A673 (cell line): ENCODE measurements around the gene MUC20.

ENCODE experiments used
- CTCF ChIP-seq: fragments of 300-800, 200-600 bp; sonication (generic); conservative IDR thresholded peaks from 2 replicates; pipeline ENCODE4 v1.5.1; 2017; ENCODE audit warnings: low read depth, mild to moderate bottlenecking, antibody characterized with exemption, low read length, moderate library complexity, mixed read lengths
- EZH2 ChIP-seq: fragments of 200-600 bp; sonication (generic); IDR thresholded peaks from 2 replicates; pipeline ENCODE4 v1.6.1; 2017; ENCODE audit warnings: borderline replicate concordance, low read depth, mild to moderate bottlenecking, mixed read lengths, antibody characterized with exemption, low read length; ENCODE audit not compliant: poor library complexity, severe bottlenecking

DNA sequence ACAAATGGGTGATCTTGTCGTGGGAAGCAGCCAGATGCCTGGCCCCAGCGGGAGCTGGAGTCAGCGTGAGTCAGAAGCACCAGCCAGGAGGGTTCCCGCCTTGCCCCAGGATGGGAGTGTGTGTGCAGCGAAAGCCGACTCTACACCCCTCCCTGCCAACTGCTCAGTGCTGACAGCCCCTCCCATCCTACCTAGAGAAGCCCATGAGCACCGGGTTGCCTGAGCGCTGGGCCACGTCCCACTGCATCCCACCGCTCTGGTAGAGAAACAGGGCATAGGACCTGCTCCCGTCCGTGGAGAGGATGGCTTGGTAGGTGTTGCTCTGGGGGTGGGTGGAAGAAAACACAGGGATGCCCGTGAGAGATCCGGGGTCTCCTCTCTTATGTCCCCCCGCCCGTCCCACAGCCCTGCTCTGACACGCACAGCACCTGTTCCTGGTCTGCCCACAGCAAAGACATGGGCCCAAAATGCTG lies 48.1 kb downstream of the MUC20 start:
- TF ChIP-seq CTCF (no peak), EZH2 (no peak)
